OCI-LY1 (cell line): Measurements from ENCODE around the gene TRIP6.

ENCODE experiments used
- H2AFZ ChIP-seq: fragments of 200-600 bp; sonication (generic), shearing (Covaris generic); 2 replicates; pipeline ENCODE4 v1.6.0; 2014; ENCODE audit warnings: antibody characterized with exemption, mild to moderate bottlenecking, low read length
- H3F3A ChIP-seq: fragments of 200-600 bp; sonication (generic), shearing (Covaris generic); 2 replicates; pipeline ENCODE4 v1.6.0; 2014; ENCODE audit warnings: mild to moderate bottlenecking, antibody characterized with exemption, low read length, moderate library complexity; ENCODE audit not compliant: insufficient read depth
- H3K27ac ChIP-seq: fragments of 200-600 bp; sonication (generic); 2 replicates; pipeline ENCODE4 v1.5.1; 2014; ENCODE audit warnings: low read length, mixed run types, mild to moderate bottlenecking, low read depth; ENCODE audit not compliant: poor library complexity, severe bottlenecking
- H3K27me3 ChIP-seq: fragments of 200-600 bp; sonication (generic); 2 replicates; pipeline ENCODE4 v1.6.0; 2014; ENCODE audit warnings: antibody characterized with exemption, mild to moderate bottlenecking, low read length, moderate library complexity; ENCODE audit not compliant: insufficient read depth
- H3K36me3 ChIP-seq: fragments of 200-600 bp; sonication (generic); 2 replicates; pipeline ENCODE4 v1.6.1; 2014; ENCODE audit warnings: mild to moderate bottlenecking, antibody characterized with exemption, low read length, moderate library complexity, mixed read lengths; ENCODE audit not compliant: insufficient read depth
- H3K4me1 ChIP-seq: fragments of 200-600 bp; sonication (generic); 2 replicates; pipeline ENCODE4 v1.5.1; 2014; ENCODE audit warnings: mild to moderate bottlenecking, low read length, moderate library complexity; ENCODE audit not compliant: insufficient read depth, severe bottlenecking
- H3K4me2 ChIP-seq: fragments of 200-600 bp; sonication (generic), shearing (Covaris generic); 2 replicates; pipeline ENCODE4 v1.6.1; 2014; ENCODE audit warnings: low read length
- H3K4me3 ChIP-seq: fragments of 200-600 bp; sonication (generic); 2 replicates; pipeline ENCODE4 v1.5.1; 2014; ENCODE audit warnings: low read length, low read depth, mild to moderate bottlenecking, mixed read lengths; ENCODE audit not compliant: poor library complexity, severe bottlenecking
- H3K79me2 ChIP-seq: fragments of 200-600 bp; shearing (Covaris generic); 2 replicates; pipeline ENCODE4 v1.6.1; 2016; ENCODE audit warnings: mixed run types, low read length, mixed read lengths; ENCODE audit not compliant: insufficient read depth
- H3K9ac ChIP-seq: fragments of 200-600 bp; sonication (generic), shearing (Covaris generic); 2 replicates; pipeline ENCODE4 v1.6.1; 2014; ENCODE audit warnings: mild to moderate bottlenecking, low read length, mixed read lengths
- H3K9me2 ChIP-seq: fragments of 200-600 bp; sonication (generic), shearing (Covaris generic); 2 replicates; pipeline ENCODE4 v1.6.1; 2014; ENCODE audit warnings: low read depth, mild to moderate bottlenecking, low read length, mixed read lengths
- H3K9me3 ChIP-seq: fragments of 200-600 bp; shearing (Covaris generic); 2 replicates; pipeline ENCODE4 v1.6.1; 2014; ENCODE audit warnings: low read length, mixed read lengths
- H4K20me1 ChIP-seq: fragments of 200-600 bp; sonication (generic), shearing (Covaris generic); 2 replicates; pipeline ENCODE4 v1.6.0; 2016; ENCODE audit warnings: mild to moderate bottlenecking, low read length; ENCODE audit not compliant: insufficient read depth
- EZH2 ChIP-seq: fragments of 200-600 bp; sonication (generic), shearing (Covaris generic); IDR thresholded peaks from 2 replicates; pipeline ENCODE4 v1.8.0; 2017; ENCODE audit warnings: borderline replicate concordance, mixed run types, mild to moderate bottlenecking, antibody characterized with exemption, low read length, moderate library complexity, mixed read lengths
- TF ChIP-seq, protein P1 (sequence below): fragments of 200-600 bp; sonication (generic), shearing (Covaris generic); IDR thresholded peaks from 2 replicates; pipeline ENCODE4 v1.5.1; 2017; ENCODE audit warnings: mild to moderate bottlenecking, antibody characterized with exemption, low read length, moderate library complexity, mixed read lengths

TRIP6 gene

GRCh38 chr7:100880645-100881044 is 13.5 kb downstream of the TRIP6 start:
- Histone ChIP-seq H4K20me1 (peaks cover 2% of the 10 kb centered on the region; the same call in 1 of the 2 replicates), H3K9ac (no peak overlapping the region), H3K36me3 (peaks cover 93% of the 10 kb centered on the region)

DNA sequence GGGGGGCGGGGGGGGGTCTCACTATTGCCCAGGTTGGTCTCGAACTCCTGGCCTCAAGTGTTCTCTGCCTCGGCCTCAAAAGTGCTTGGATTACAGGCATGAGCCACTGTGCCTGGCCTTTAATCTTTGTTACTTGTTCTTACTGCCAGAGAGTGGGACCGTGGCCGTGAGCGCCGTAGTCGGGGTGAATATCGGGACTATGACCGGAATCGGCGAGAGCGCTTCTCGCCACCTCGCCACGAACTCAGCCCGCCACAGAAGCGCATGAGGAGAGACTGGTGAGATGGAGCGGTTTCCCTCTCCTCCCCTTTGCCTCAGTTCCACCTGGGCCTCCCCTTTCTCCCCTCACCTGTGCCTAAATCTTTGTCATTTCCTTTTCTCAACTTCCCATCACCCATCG is 13.9 kb downstream of the TRIP6 start:
- TF ChIP-seq, protein P1, sequence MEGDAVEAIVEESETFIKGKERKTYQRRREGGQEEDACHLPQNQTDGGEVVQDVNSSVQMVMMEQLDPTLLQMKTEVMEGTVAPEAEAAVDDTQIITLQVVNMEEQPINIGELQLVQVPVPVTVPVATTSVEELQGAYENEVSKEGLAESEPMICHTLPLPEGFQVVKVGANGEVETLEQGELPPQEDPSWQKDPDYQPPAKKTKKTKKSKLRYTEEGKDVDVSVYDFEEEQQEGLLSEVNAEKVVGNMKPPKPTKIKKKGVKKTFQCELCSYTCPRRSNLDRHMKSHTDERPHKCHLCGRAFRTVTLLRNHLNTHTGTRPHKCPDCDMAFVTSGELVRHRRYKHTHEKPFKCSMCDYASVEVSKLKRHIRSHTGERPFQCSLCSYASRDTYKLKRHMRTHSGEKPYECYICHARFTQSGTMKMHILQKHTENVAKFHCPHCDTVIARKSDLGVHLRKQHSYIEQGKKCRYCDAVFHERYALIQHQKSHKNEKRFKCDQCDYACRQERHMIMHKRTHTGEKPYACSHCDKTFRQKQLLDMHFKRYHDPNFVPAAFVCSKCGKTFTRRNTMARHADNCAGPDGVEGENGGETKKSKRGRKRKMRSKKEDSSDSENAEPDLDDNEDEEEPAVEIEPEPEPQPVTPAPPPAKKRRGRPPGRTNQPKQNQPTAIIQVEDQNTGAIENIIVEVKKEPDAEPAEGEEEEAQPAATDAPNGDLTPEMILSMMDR: no peak
- TF ChIP-seq EZH2: no peak
- Histone ChIP-seq H3K9me3 (no peaks in the 10 kb centered on the region), H3K79me2 (peaks cover 49% of the 10 kb centered on the region), H3K27ac (no peak overlapping the region), H3K36me3 (peaks cover 98% of the 10 kb centered on the region), H3K27me3 (no peaks in the 10 kb centered on the region), H3K4me3 (no peak overlapping the region), H3F3A (no peaks in the 10 kb centered on the region), H2AFZ (no peak overlapping the region), H3K4me1 (peaks cover 33% of the 10 kb centered on the region), H3K9ac (no peak overlapping the region), H3K4me2 (no peak overlapping the region), H4K20me1 (peaks cover 2% of the 10 kb centered on the region; the same call in 1 of the 2 replicates), H3K9me2 (no peaks in the 10 kb centered on the region)

More at GRCh38 chr7:100880645-100881044, 13.5 kb downstream of the TRIP6 start:
- Histone ChIP-seq H3K4me1 (peaks cover 37% of the 10 kb centered on the region), H3F3A (no peaks in the 10 kb centered on the region), H3K9me2 (no peaks in the 10 kb centered on the region), H3K27me3 (no peaks in the 10 kb centered on the region), H3K27ac (no peak overlapping the region), H3K9me3 (no peaks in the 10 kb centered on the region), H3K4me2 (no peak overlapping the region), H3K79me2 (peaks cover 54% of the 10 kb centered on the region), H2AFZ (no peak overlapping the region), H3K4me3 (no peak overlapping the region)
- no peak for TF ChIP-seq EZH2
- TF ChIP-seq, protein P1: no peak

DNA sequence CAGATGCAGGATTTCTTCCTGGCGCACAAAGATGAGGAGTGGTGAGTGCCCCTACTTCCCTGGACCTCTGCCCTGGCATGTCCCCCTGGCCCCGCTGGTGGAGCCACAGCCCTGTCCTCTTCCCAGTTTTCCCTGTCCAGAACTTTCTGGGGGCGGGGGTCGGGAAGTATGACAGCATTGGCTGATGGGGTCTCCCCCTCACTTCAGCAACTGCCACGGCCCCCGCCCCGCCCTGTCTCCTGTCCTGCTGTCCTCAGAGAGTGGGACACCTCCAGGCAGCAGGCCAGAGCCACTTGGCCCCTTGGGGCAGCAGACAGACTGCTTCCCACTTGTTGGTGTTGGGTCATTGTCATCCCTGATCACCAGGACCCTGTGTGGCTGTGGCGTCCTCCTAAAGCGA is 15.0 kb downstream of the TRIP6 start:
- Histone ChIP-seq H3K4me2 (no peak overlapping the region), H3F3A (no peaks in the 10 kb centered on the region), H3K27me3 (no peaks in the 10 kb centered on the region), H3K79me2 (peaks cover 38% of the 10 kb centered on the region), H3K9me3 (no peaks in the 10 kb centered on the region), H3K4me1 (peaks cover 32% of the 10 kb centered on the region), H4K20me1 (peaks cover 2% of the 10 kb centered on the region; the same call in 1 of the 2 replicates), H3K27ac (no peak overlapping the region), H3K9me2 (no peaks in the 10 kb centered on the region), H3K9ac (no peak overlapping the region), H3K4me3 (no peak overlapping the region), H3K36me3 (peaks cover 98% of the 10 kb centered on the region), H2AFZ (no peak overlapping the region)
- TF ChIP-seq EZH2: no peak
- TF ChIP-seq, protein P1: no peak
